Astrocyte (in vitro differentiated cells and primary cell): Measurements from ENCODE around the gene PYY. TPM values are rescaled to one million over a fixed set of nuclear protein-coding genes. Genes with fewer than 3 reads are reported as not detected.

Source experiments
- DNase-seq: peaks from one replicate; pipeline ENCODE4 v3.0.0-alpha.2; 2010; ENCODE audit warnings: low read depth
- FAIRE-seq: peaks from 2 replicates; lab custom pipeline; 2011; peaks lifted over from hg19 to GRCh38; lab: Jason Lieb, UNC
- H2AFZ ChIP-seq: 2 replicates; pipeline ENCODE4 v1.6.0; 2012; ENCODE audit warnings: low read depth, low read length, inconsistent platforms
- H3K27ac ChIP-seq: 2 replicates; pipeline ENCODE4 v1.5.1; 2011; ENCODE audit warnings: low read depth, low read length, inconsistent platforms
- H3K27me3 ChIP-seq: 2 replicates; pipeline ENCODE4 v1.6.0; 2011; ENCODE audit warnings: low read length, inconsistent platforms; ENCODE audit not compliant: insufficient read depth
- H3K36me3 ChIP-seq: 2 replicates; pipeline ENCODE4 v1.5.1; 2011; ENCODE audit warnings: low read length, inconsistent platforms; ENCODE audit not compliant: insufficient read depth
- H3K4me1 ChIP-seq: 2 replicates; pipeline ENCODE4 v1.5.1; 2011; ENCODE audit warnings: low read length, inconsistent platforms; ENCODE audit not compliant: insufficient read depth
- H3K4me2 ChIP-seq: 2 replicates; pipeline ENCODE4 v1.6.0; 2012; ENCODE audit warnings: low read length, inconsistent platforms
- H3K4me3 ChIP-seq: 2 replicates; pipeline ENCODE4 v1.5.1; 2011; ENCODE audit warnings: low read depth, mild to moderate bottlenecking, low read length, inconsistent platforms; ENCODE audit not compliant: insufficient read depth
- H3K79me2 ChIP-seq: 2 replicates; pipeline ENCODE4 v1.6.0; 2012; ENCODE audit warnings: mild to moderate bottlenecking, low read length, inconsistent platforms; ENCODE audit not compliant: insufficient read depth
- H3K9ac ChIP-seq: 2 replicates; pipeline ENCODE4 v1.6.0; 2012; ENCODE audit warnings: mild to moderate bottlenecking, low read length, inconsistent platforms
- H3K9me3 ChIP-seq: 2 replicates; pipeline ENCODE4 v1.5.1; 2012; ENCODE audit warnings: low read depth, mild to moderate bottlenecking, low read length, inconsistent platforms; ENCODE audit not compliant: insufficient read depth
- H4K20me1 ChIP-seq: 2 replicates; pipeline ENCODE4 v1.6.0; 2012; ENCODE audit warnings: low read length, inconsistent platforms; ENCODE audit not compliant: insufficient read depth
- H3K27ac Mint-ChIP-seq: one replicate; pipeline ENCODE4 v1.8.0; 2021; ENCODE audit warnings: mild to moderate bottlenecking, mixed read lengths; ENCODE audit not compliant: unreplicated experiment
- H3K27me3 Mint-ChIP-seq: one replicate; pipeline ENCODE4 v1.8.0; 2021; ENCODE audit warnings: low read depth, mixed read lengths; ENCODE audit not compliant: unreplicated experiment
- H3K36me3 Mint-ChIP-seq: one replicate; pipeline ENCODE4 v1.8.0; 2021; ENCODE audit warnings: low read depth, mixed read lengths; ENCODE audit not compliant: unreplicated experiment
- H3K4me1 Mint-ChIP-seq: one replicate; pipeline ENCODE4 v1.8.0; 2021; ENCODE audit warnings: low read depth, mixed read lengths; ENCODE audit not compliant: unreplicated experiment
- H3K4me3 Mint-ChIP-seq: one replicate; pipeline ENCODE4 v1.8.0; 2021; ENCODE audit warnings: mild to moderate bottlenecking, moderate library complexity, mixed read lengths; ENCODE audit not compliant: unreplicated experiment
- H3K9me3 Mint-ChIP-seq: one replicate; pipeline ENCODE4 v1.8.0; 2021; ENCODE audit warnings: mild to moderate bottlenecking, mixed read lengths; ENCODE audit not compliant: unreplicated experiment
- CTCF ChIP-seq: IDR thresholded peaks from 2 replicates; pipeline ENCODE4 v1.5.1; 2011; ENCODE audit warnings: low read depth, mild to moderate bottlenecking, inconsistent platforms, low read length, moderate library complexity; ENCODE audit not compliant: insufficient read depth
- EZH2 ChIP-seq: IDR thresholded peaks from 2 replicates; pipeline ENCODE4 v1.6.1; 2012; ENCODE audit warnings: mild to moderate bottlenecking, low read length, inconsistent platforms; ENCODE audit not compliant: insufficient read depth
- total RNA-seq: library from RNA; stranded (reverse); gene quantifications from 2 replicates; pipeline ENCODE4 v1.2.1, GENCODE V29; 2021

The PYY gene
- total RNA-seq, 1 donor from 2014 or later = not detected

DNA sequence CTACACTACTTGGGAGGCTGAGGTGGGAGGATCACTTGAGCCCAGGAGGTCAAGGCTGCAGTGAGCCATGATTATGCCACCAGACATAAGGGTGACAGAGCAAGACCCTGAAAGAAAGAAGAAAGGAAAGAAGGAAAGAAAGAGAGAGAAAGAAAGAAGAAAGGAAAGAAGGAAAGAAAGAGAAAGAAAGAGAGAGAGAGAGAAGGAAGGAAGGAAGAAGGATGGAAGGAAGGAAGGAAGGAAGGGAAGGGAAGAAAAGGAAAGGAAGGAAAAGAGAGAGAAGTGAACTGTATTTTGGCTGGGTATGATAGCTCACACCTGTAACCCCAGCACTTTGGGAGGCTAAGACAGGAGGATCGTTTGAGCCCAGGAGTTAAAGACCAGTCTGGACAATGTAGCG lies 24.3 kb upstream of the PYY start:
- Histone ChIP-seq H3K27me3 (peaks cover 50% of the 10 kb centered on the region), H3K9me3 (no peaks in the 10 kb centered on the region), H3K36me3 (no peaks in the 10 kb centered on the region), H4K20me1 (peaks cover 5% of the 10 kb centered on the region), H3K27ac (no peak overlapping the region), H3K79me2 (no peaks in the 10 kb centered on the region), H3K4me1 (no peaks in the 10 kb centered on the region), H3K4me2 (no peak overlapping the region), H2AFZ (no peak overlapping the region), H3K9ac (no peak overlapping the region), H3K4me3 (no peak overlapping the region)
- H3K9me3 Mint-ChIP-seq = no peaks in the 10 kb centered on the region
- H3K4me3 Mint-ChIP-seq = no peak overlapping the region
- no peaks in the 10 kb centered on the region for H3K36me3 Mint-ChIP-seq
- FAIRE-seq = no peak
- H3K27me3 Mint-ChIP-seq = peaks cover 68% of the 10 kb centered on the region
- H3K4me1 Mint-ChIP-seq = no peaks in the 10 kb centered on the region
- no peak overlapping the region for H3K27ac Mint-ChIP-seq
- DNase-seq = no peak
- TF ChIP-seq CTCF (no peak), EZH2 (no peak)

- H3K4me3 Mint-ChIP-seq = no peak overlapping the region
- H4K20me1 ChIP-seq = peaks cover 3% of the 10 kb centered on the region
- no peaks in the 10 kb centered on the region for H3K9me3 ChIP-seq
- TF ChIP-seq EZH2 (no peak), CTCF (no peak)
- no peak overlapping the region for H2AFZ ChIP-seq
- H3K79me2 ChIP-seq = no peaks in the 10 kb centered on the region
- FAIRE-seq (no peak), DNase-seq (no peak)
- no peaks in the 10 kb centered on the region for H3K4me1 Mint-ChIP-seq
- no peak overlapping the region for H3K27ac Mint-ChIP-seq
- H3K9me3 Mint-ChIP-seq = no peaks in the 10 kb centered on the region
- H3K27me3 Mint-ChIP-seq = peaks cover 61% of the 10 kb centered on the region
- H3K4me1 ChIP-seq = no peaks in the 10 kb centered on the region
- H3K4me3 ChIP-seq = no peak overlapping the region
- no peak overlapping the region for H3K4me2 ChIP-seq
- peaks cover 43% of the 10 kb centered on the region for H3K27me3 ChIP-seq
- H3K36me3 ChIP-seq = no peaks in the 10 kb centered on the region
- H3K9ac ChIP-seq = no peak overlapping the region
- no peak overlapping the region for H3K27ac ChIP-seq
- no peaks in the 10 kb centered on the region for H3K36me3 Mint-ChIP-seq
These were observed 23.5 kb upstream of the PYY start for GRCh38 chr17:43976963-43977837.

GRCh38 chr17:43975898-43976297 lies 22.2 kb upstream of the PYY start:
- Mint-ChIP-seq H3K4me3 (no peak overlapping the region), H3K27ac (no peak overlapping the region), H3K9me3 (no peaks in the 10 kb centered on the region), H3K27me3 (peaks cover 58% of the 10 kb centered on the region), H3K4me1 (no peaks in the 10 kb centered on the region), H3K36me3 (no peaks in the 10 kb centered on the region)
- Histone ChIP-seq H3K4me1 (no peaks in the 10 kb centered on the region), H4K20me1 (no peaks in the 10 kb centered on the region), H3K27ac (no peak overlapping the region), H2AFZ (no peak overlapping the region), H3K9ac (no peak overlapping the region), H3K36me3 (no peaks in the 10 kb centered on the region), H3K4me2 (no peak overlapping the region), H3K79me2 (no peaks in the 10 kb centered on the region), H3K4me3 (no peak overlapping the region), H3K9me3 (no peaks in the 10 kb centered on the region), H3K27me3 (peaks cover 31% of the 10 kb centered on the region)
- TF ChIP-seq EZH2 (no peak), CTCF (no peak)
- FAIRE-seq (no peak), DNase-seq (no peak)
